ENCODE results near the gene SORCS1. TPM values are rescaled to one million over a fixed set of nuclear protein-coding genes. Genes with fewer than 3 reads are reported as not detected.

SORCS1 gene
- total RNA-seq, 2 donors from 2014 or later = 0.23 to 14.4 TPM

DNA sequence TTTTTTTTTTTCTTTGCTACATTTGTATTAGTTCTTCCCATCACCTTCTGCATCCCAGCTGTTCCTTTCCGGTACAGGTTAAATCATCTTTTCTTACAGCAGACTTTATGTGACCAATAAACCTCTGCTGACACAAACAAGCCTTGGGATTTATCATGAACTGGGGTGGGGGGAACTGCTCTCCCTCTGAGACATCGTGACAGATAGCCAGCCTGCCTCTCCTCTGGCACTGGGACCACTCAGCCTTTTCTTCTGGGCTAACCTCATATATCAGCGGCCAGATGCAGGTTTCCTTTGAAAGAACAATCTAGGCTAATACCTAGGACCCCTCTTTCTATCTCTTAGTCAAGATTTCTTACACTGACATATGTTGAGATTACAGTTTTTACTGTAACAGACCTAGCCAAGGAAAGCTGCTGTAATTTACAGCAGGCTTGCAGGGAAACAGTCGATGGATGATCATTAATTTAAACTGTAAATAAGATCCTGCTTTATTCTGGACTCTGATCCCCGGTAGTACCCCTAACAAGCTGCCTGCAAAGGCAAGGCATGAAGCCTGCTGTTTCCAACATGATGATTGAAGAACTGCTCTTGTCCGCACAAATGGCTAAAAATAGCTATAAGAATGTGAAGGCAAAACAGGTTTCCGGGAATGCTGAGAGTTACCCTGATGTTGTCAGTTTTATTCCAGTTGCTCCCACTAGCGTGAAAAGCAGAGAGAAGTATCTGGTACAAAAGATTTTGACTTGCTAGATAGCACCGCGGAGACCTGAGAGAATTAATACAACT is 338.7 kb downstream of the SORCS1 start:
- DNase-seq (ENCODE audit: low spot score) = no peak
- Histone ChIP-seq H3K36me3 (no peaks in the 10 kb centered on the region), H3K27me3 (replicated peaks; ENCODE audit: insufficient read depth) (no peaks in the 10 kb centered on the region), H3K9me3 (no peaks in the 10 kb centered on the region), H3K4me3 (no peak overlapping the region), H3K27ac (no peak overlapping the region), H3K4me1 (replicated peaks) (no peaks in the 10 kb centered on the region)
- intact Hi-C loops (cut with DNase I) = no loop called here
- no peak for TF ChIP-seq POLR2A (IDR thresholded peaks at IDR 0.05)
- TF ChIP-seq, protein P1, sequence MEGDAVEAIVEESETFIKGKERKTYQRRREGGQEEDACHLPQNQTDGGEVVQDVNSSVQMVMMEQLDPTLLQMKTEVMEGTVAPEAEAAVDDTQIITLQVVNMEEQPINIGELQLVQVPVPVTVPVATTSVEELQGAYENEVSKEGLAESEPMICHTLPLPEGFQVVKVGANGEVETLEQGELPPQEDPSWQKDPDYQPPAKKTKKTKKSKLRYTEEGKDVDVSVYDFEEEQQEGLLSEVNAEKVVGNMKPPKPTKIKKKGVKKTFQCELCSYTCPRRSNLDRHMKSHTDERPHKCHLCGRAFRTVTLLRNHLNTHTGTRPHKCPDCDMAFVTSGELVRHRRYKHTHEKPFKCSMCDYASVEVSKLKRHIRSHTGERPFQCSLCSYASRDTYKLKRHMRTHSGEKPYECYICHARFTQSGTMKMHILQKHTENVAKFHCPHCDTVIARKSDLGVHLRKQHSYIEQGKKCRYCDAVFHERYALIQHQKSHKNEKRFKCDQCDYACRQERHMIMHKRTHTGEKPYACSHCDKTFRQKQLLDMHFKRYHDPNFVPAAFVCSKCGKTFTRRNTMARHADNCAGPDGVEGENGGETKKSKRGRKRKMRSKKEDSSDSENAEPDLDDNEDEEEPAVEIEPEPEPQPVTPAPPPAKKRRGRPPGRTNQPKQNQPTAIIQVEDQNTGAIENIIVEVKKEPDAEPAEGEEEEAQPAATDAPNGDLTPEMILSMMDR (IDR thresholded peaks at IDR 0.05) = no peak
- TF ChIP-seq POLR2AphosphoS5 (IDR thresholded peaks at IDR 0.05) = no peak
- 42% methylated on average over 10 of the region's 10 CpGs for WGBS

DNA sequence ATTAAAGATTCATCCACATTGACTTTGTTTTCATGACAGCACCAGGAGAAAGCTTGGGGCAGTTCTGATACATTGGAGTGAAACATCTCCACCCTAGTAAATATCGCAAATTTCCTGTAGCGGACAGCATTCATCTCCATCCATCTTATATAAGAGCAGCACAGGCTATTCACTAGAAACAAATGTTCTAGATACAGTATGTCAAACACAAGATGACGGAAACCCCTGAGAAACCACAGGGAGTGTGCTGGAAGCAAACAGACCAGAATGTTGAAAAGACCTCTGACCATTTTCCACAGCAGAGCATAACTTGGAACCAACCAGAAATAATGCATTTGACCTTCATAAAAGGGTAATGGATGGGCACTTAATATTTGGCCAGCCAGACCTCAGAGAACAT is 343.9 kb downstream of the SORCS1 start:
- no peak overlapping the region for H3K27ac ChIP-seq
- H3K27me3 ChIP-seq (replicated peaks; ENCODE audit: insufficient read depth) = no peaks in the 10 kb centered on the region
- TF ChIP-seq, protein P1 (IDR thresholded peaks at IDR 0.05) = no peak
- TF ChIP-seq POLR2AphosphoS5 (IDR thresholded peaks at IDR 0.05) (no peak), POLR2A (IDR thresholded peaks at IDR 0.05) (no peak)
- intact Hi-C loops (cut with DNase I) = no loop called here
- WGBS = 94% methylated on average over 3 of the region's 3 CpGs
- H3K9me3 ChIP-seq = no peaks in the 10 kb centered on the region
- H3K4me1 ChIP-seq (replicated peaks) = no peaks in the 10 kb centered on the region
- H3K4me3 ChIP-seq = no peak overlapping the region
- DNase-seq (ENCODE audit: low spot score) = no peak
- H3K36me3 ChIP-seq = no peaks in the 10 kb centered on the region

DNA sequence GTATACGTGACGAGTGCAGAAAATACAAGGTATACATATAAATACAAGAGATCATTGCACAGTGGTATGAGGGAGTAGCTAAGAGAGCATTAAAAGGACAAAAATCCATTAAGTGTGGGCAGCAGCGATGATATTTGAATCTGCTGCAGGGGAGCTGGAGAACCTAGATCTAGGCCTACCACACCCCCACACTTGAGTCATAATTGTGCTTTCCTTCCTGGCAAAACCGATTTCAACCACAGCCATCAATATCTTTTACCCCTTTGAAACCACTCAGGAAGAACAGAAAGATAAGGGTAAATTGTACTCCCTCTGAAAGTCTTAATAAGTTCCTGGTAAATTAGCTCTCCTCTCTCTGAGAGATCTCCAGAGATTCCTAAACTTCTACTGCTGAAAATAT is 345.0 kb downstream of the SORCS1 start:
- intact Hi-C loops (cut with DNase I) = no loop called here

DNA sequence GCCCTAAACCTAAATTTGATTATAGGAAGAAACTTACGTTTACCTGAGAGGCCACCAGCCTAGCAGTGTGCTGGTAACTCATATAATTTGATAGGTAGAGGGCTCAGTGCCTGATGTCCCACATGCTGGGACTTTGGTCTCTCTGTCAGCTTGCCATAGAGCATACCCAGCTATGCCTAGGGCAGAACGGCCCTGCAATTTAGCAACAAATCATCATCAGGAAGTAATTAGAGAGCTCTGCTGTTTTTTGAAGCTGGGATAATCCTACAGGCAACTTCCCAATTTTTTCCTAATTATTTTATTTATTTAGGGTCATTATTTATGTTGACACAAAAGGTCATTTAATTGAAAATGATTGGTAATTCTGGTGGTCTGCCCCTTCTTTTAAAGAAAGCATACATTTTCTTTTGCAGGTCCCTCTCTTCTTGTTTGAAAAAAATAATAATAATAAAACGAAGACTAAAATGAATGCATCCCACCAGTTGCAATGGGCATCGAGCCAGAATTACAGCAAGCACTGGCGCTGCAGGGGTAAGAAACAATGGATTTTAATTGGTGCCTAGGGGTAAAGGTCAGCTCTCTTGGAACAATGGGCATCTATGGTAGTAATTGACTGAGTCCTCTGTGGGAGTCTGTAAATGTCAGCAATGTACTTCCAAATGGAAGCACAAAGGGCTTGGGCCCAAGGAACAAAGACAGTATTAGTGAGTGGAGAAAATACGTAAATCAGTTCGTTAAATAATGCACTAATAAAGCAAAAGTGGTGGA is 348.0 kb downstream of the SORCS1 start:
- WGBS = 71% methylated on average over 7 of the region's 7 CpGs
- H3K4me3 ChIP-seq = no peak overlapping the region
- no peak overlapping the region for H3K27ac ChIP-seq
- H3K36me3 ChIP-seq = no peaks in the 10 kb centered on the region
- DNase-seq (ENCODE audit: low spot score) = no peak
- TF ChIP-seq POLR2AphosphoS5 (IDR thresholded peaks at IDR 0.05) = no peak
- TF ChIP-seq, protein P1 (IDR thresholded peaks at IDR 0.05) = no peak
- TF ChIP-seq POLR2A (IDR thresholded peaks at IDR 0.05) = no peak
- H3K9me3 ChIP-seq = no peaks in the 10 kb centered on the region
- no peaks in the 10 kb centered on the region for H3K27me3 ChIP-seq (replicated peaks; ENCODE audit: insufficient read depth)
- no peaks in the 10 kb centered on the region for H3K4me1 ChIP-seq (replicated peaks)
- intact Hi-C loops (cut with DNase I) = no loop called here

More for the DNA sequence above, 345.0 kb downstream of the SORCS1 start:
- no peak for DNase-seq (ENCODE audit: low spot score)
- TF ChIP-seq POLR2AphosphoS5 (IDR thresholded peaks at IDR 0.05) (no peak), POLR2A (IDR thresholded peaks at IDR 0.05) (no peak)
- TF ChIP-seq, protein P1 (IDR thresholded peaks at IDR 0.05) = no peak
- H3K9me3 ChIP-seq = no peaks in the 10 kb centered on the region
- WGBS = 79% methylated on average over 4 of the region's 4 CpGs
- no peaks in the 10 kb centered on the region for H3K27me3 ChIP-seq (replicated peaks; ENCODE audit: insufficient read depth)
- no peak overlapping the region for H3K4me3 ChIP-seq
- no peaks in the 10 kb centered on the region for H3K4me1 ChIP-seq (replicated peaks)
- no peaks in the 10 kb centered on the region for H3K36me3 ChIP-seq
- no peak overlapping the region for H3K27ac ChIP-seq

All from prostate gland (tissue), 2 donors.